ENCODE data around the gene ECSIT.

Gene ECSIT

DNA sequence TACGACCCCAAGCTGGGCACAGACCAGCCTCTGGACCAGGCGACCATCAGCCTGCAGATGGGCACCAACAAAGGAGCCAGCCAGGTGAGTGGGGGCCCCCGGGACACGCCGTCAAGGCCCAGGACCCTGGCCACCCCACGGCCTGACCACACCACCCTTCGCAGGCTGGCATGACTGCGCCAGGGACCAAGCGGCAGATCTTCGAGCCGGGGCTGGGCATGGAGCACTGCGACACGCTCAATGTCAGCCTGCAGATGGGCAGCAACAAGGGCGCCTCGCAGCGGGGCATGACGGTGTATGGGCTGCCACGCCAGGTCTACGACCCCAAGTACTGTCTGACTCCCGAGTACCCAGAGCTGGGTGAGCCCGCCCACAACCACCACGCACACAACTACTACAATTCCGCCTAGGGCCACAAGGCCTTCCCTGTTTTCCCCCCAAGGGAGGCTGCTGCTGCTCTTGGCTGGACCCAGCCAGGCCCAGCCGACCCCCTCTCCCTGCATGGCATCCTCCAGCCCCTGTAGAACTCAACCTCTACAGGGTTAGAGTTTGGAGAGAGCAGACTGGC, 20.5 kb upstream of the ECSIT start:
- DNase-seq (ENCODE audit: low read depth): no peak

DNA sequence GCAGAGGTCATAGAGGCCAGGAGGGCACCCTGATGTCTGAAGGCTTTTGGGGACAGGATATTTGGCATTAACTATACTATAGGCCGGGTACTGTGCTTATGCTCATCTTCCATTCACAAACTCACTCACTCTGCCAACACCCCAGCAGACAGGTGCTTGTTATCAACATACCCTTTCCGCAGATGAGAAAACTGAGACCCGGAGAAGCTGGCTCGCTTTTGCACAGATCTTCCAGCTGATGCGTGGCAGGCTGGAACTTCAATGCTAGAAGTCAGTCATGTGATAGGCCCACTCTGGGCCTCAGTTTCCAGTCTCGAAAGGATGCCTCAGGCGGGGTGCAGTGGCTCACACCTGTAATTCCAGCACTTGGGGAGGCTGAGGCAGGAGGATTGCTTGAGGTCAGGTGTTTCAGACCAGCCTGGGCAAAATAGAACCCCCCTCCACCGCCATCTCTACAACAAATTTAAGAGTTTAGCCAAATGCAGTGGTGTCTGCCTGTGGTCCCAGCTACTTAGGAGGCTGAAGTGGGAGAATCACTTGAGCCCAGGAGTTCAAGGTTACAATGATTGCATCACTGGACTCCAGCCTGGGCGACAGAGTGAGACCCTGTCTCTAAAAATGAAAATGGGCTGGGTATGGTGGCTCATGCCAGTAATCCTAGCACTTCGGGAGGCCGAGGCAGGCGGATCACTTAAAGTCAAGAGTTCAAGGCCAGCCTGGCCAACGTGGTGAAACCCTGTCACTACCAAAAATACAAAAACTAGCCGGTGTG, 19.2 kb upstream of the ECSIT start:
- DNase-seq (ENCODE audit: low read depth): no peak

- no peak for DNase-seq (ENCODE audit: low read depth)
Observed at GRCh38 chr19:11541238-11541637, 12.3 kb upstream of the ECSIT start.

DNA sequence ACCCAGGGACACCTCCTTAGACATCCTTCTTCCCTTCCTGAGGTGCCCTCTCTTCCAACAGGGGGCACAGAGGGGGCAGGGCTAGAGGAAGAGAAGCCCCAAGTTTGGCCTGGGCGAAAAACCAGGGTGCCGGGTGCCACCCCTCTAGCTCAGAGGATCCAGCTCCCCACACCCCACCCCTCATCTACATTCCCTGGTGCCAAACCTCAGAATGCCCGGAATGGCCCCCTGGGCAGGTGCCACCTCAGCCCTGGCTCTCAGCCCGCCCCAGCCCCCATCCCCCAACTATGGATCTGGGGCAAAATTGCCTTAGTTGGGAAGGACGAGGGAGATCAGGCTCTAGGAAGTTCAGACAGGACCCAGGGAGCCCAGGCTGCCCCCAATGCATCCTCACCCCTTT, 11.7 kb upstream of the ECSIT start:
- no peak for DNase-seq (ENCODE audit: low read depth)

DNA sequence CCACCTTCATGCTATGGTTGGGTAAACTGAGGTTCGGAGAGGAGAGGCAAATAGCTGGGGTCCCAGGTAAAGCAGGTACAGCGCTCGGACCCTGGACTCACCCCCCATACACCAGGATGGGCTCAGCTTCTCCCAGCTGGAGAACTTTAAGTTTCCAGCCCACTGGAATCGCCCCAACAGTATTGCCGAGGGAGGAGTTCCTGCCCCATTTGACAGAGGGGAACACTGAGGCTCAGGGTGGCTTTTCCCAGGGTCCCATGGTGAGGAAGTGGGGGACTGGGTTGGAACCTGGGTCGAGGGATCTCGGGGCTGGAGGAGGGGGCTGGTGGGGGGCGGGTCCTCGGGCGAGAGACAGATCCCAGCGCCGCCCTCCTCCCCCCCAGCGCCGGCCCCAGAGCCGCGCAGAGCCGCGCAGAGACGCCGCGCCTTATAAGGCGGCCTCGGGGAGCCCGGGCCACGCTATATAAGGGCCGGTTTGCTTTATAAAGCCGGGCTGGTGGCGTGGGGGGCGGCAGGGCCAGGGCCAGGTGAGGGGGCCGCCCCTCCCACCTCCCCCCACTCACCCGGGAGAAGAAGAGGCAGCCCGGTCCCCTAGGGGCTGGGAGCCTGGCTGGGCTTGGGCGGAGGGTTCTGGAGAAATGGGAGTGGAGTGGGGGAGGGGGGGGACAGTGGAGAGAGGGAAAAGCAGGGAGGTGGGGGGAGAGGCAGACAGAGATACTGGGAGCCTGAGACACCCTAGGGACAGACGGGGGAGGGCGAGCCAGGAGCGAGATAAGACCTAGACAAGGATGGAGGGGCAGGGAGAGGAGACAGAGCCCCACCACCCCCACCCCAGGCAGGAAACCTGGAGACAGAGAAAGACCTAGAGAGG, 10.8 kb upstream of the ECSIT start:
- DNase-seq (ENCODE audit: low read depth): no peak

- DNase-seq (ENCODE audit: low read depth): peak; percentile 63
Observed at GRCh38 chr19:11538232-11539036, 9.5 kb upstream of the ECSIT start, which contains the start of gene CNN1. CNN1 (plus strand) TSS chr19:11538851; CDS start chr19:11538928, 77 bp downstream.

GRCh38 chr19:11535792-11536595, 7.1 kb upstream of the ECSIT start:
- DNase-seq (ENCODE audit: low read depth): peak; percentile 90

- DNase-seq (ENCODE audit: low read depth): peak; percentile 13
Observed at GRCh38 chr19:11534948-11535347, 6.0 kb upstream of the ECSIT start.

DNA sequence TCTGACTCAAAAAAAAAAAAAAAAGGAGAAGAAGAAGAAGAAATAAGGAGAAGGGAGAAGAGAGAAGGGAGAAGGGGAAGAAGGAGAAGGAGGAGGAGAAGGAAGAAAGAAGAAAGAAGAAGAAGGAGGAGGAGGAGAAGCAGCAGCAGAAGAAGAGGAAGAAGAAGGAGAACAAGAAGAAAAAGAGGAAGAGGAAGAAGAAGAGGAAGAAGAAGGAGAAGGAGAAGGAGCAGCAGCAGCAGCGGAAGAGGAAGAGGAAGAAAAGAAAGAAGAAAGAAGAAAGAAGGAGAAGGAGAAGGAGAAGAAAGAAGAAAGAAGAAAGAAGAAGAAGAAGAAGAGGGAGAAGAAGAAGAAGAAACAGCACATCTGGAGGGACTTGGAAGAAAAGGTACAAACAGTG, 5.6 kb upstream of the ECSIT start:
- DNase-seq (ENCODE audit: low read depth): no peak

- DNase-seq (ENCODE audit: low read depth): peak; percentile 57
Observed at GRCh38 chr19:11530432-11530831, 1.5 kb upstream of the ECSIT start.

DNA sequence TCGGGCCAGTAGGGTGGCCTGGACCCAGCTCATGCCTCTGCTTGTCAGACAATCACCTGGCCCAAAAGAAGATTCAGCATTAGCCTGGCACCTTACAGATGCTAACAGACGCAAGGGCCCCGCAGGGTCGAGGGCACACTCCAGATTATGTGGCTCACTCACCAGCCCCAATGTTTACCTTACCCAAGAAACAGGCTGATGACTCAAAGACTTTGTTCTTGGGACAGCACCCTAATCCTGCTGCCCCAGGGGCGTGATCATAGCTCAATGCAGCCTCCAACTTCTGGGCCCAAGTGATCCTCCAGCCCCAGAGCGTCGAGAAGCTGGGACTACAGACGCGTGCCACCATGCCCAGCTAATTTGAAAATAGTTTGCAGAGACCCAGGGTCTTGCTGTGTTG, 9.8 kb downstream of the ECSIT start:
- DNase-seq (ENCODE audit: low read depth): peak; percentile 31

DNA sequence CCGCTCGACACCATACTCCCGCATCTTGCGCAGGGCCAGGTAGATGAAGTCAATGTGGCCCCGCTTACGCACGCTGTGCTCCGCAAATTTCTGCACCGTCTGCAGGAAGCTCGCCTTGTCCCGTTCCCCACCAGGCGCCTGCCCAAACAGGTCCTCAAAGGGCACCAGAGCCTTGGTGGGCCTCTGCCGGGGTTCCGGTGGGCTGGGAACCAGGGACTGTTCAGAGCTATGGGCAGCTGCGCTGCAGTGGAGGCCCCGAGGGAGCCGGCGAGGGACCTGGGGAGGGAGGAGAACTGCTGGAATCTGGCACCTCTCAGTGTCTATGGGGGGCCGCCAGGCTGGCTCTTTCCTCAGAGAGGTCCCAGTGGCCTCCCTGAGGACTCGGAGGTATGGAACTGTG, 15.0 kb downstream of the ECSIT start:
- no peak for DNase-seq (ENCODE audit: low read depth)

- no peak for DNase-seq (ENCODE audit: low read depth)
Observed at GRCh38 chr19:11510444-11510843, 18.5 kb downstream of the ECSIT start.

DNA sequence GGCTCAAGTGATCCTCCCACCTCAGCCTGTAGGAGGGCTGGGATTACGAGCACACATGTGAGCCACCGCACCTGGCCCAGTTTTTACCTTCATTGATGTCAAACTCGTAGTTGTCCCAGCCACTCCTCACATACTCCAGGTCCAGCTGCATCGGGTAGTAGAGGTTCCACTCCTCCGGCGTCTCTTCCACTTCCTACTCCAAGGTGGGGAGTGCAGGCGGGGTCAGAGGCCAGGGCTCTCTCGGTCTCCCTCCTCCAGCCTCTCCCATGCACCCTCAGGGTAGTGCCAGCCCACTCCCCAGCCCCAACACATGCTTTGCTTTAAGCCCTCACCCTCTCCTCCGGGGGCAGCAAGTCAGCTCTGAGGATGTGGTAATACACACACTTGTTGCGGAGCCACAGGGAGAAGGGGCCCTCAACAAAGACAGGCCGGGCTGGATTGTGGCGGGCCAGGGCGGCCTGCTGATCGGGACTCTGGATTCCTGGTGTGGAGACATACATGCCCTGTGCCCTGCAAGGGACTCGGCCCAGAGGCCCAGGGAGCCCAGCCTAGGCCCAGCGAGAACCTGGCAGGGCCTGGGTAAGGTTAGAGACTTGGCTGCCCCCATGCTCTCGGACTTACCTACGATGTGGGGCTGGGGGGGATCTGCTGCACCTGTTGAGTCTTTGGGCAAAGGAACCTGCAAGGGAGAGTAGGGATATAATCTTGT, 21.4 kb downstream of the ECSIT start:
- no peak for DNase-seq (ENCODE audit: low read depth)

GRCh38 chr19:11506967-11507366, 22.0 kb downstream of the ECSIT start:
- DNase-seq (ENCODE audit: low read depth): no peak

DNA sequence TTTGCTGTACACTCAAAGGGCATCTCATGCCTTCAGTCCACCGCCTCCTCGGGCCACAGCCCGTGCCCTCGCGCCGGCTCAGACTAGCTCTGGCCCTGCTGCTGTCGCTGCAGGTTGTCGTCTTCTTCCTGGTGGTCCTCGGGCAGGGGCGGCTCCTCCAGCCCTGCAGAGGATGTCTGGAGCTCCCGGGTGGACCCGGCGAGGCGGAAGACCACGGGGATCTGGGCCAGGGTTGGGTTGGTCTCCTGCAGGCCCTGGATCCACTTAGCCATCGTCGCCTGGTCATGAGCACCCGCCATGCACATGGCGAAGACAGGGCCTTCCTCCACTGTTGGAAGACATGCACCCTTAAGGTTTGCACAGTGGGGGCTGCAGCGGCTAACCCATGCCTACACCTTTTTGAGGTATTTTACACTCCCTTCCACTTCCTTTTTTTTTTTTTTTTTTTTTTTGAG, 22.8 kb downstream of the ECSIT start:
- no peak for DNase-seq (ENCODE audit: low read depth)

- DNase-seq (ENCODE audit: low read depth): peak; percentile 97
Observed at GRCh38 chr19:11505504-11506100, 23.3 kb downstream of the ECSIT start, which contains the start of gene ZNF653. ZNF653 (minus strand) TSS chr19:11505839; CDS start chr19:11505786, 53 bp downstream.

GRCh38 chr19:11505032-11505503, 23.9 kb downstream of the ECSIT start:
- DNase-seq (ENCODE audit: low read depth): peak; percentile 96

- no peak for DNase-seq (ENCODE audit: low read depth)
Observed at GRCh38 chr19:11504502-11505031, 24.4 kb downstream of the ECSIT start.
